Mesendoderm (in vitro differentiated cells): ENCODE results near the gene OR13A1.
"Not testable (repeated sequence)": the region's sequence is repeated elsewhere in the genome, so short reads cannot be mapped to it uniquely, and the experiment has no call there.

Experiments
- DNase-seq: peaks from one replicate; pipeline ENCODE4 v3.0.0; 2013
- H2AK5ac ChIP-seq: 2 replicates; pipeline ENCODE4 v1.6.1; 2013; ENCODE audit warnings: low read length, inconsistent platforms
- H2BK120ac ChIP-seq: 2 replicates; pipeline ENCODE4 v1.6.1; 2013; ENCODE audit warnings: low read depth, mild to moderate bottlenecking, low read length, moderate library complexity, mixed read lengths
- H2BK15ac ChIP-seq: replicated peaks from 2 replicates; pipeline ENCODE4 v1.6.1; 2013; ENCODE audit warnings: low read depth, mild to moderate bottlenecking, moderate library complexity
- H2BK5ac ChIP-seq: 2 replicates; pipeline ENCODE4 v1.6.1; 2013; ENCODE audit warnings: low read length, inconsistent platforms
- H3K18ac ChIP-seq: 2 replicates; pipeline ENCODE4 v1.6.1; 2013; ENCODE audit warnings: mild to moderate bottlenecking, low read length, mixed read lengths
- H3K23ac ChIP-seq: one replicate; pipeline ENCODE4 v1.6.1; 2013; ENCODE audit warnings: low read length
- H3K27ac ChIP-seq: 2 replicates; pipeline ENCODE4 v1.5.1; 2013; ENCODE audit warnings: low read depth, mild to moderate bottlenecking, inconsistent platforms, low read length, moderate library complexity
- H3K27me3 ChIP-seq: 2 replicates; pipeline ENCODE4 v1.6.1; 2013; ENCODE audit warnings: low read length, control low read depth, mild to moderate bottlenecking, inconsistent platforms; ENCODE audit not compliant: insufficient read depth, poor library complexity
- H3K36me3 ChIP-seq: 2 replicates; pipeline ENCODE4 v1.6.1; 2013; ENCODE audit warnings: low read length, inconsistent platforms; ENCODE audit not compliant: control insufficient read depth, insufficient read depth
- H3K4ac ChIP-seq: one replicate; pipeline ENCODE4 v1.6.1; 2013; ENCODE audit warnings: low read depth, mild to moderate bottlenecking, low read length, moderate library complexity
- H3K4me1 ChIP-seq: 2 replicates; pipeline ENCODE4 v1.6.1; 2013; ENCODE audit warnings: low read depth, low read length, inconsistent platforms; ENCODE audit not compliant: control insufficient read depth
- H3K4me2 ChIP-seq: 2 replicates; pipeline ENCODE4 v1.6.1; 2013; ENCODE audit warnings: low read length
- H3K4me3 ChIP-seq: 2 replicates; pipeline ENCODE4 v1.5.1; 2013; ENCODE audit warnings: mild to moderate bottlenecking, low read length
- H3K56ac ChIP-seq: one replicate; pipeline ENCODE4 v1.6.1; 2013; ENCODE audit warnings: low read length
- H3K79me1 ChIP-seq: 2 replicates; pipeline ENCODE4 v1.6.1; 2013; ENCODE audit warnings: low read length, inconsistent platforms
- H3K79me2 ChIP-seq: 2 replicates; pipeline ENCODE4 v1.6.1; 2013; ENCODE audit warnings: mild to moderate bottlenecking, low read length; ENCODE audit not compliant: control insufficient read depth, insufficient read depth
- H3K9ac ChIP-seq: 2 replicates; pipeline ENCODE4 v1.6.1; 2013; ENCODE audit warnings: low read length, inconsistent platforms
- H4K5ac ChIP-seq: one replicate; pipeline ENCODE4 v1.6.1; 2013; ENCODE audit warnings: low read length
- H4K8ac ChIP-seq: one replicate; pipeline ENCODE4 v1.6.1; 2013; ENCODE audit warnings: low read depth, mild to moderate bottlenecking, control low read depth, low read length, moderate library complexity
- WGBS: extraction: QIAGEN DNeasy Blood & Tissue Kit; methylation state at CpG from one replicate; pipeline ENCODE4 v1.1.7; 2013; ENCODE audit warnings: low lambda C conversion rate, missing lambda C conversion rate; ENCODE audit not compliant: insufficient coverage; ENCODE audit errors: extremely low coverage; 5-methylcytosine and 5-hydroxymethylcytosine counted together

The OR13A1 gene

GRCh38 chr10:45348196-45348765, 32.9 kb upstream of the OR13A1 start:
- not testable (repeated sequence) for H2BK120ac ChIP-seq, H3K79me2 ChIP-seq, H4K8ac ChIP-seq, H3K27me3 ChIP-seq, H3K9ac ChIP-seq, H3K4me2 ChIP-seq, H2AK5ac ChIP-seq, H3K18ac ChIP-seq, H3K4me3 ChIP-seq, H2BK5ac ChIP-seq, H2BK15ac ChIP-seq, H3K4me1 ChIP-seq, H4K5ac ChIP-seq, H3K27ac ChIP-seq, H3K23ac ChIP-seq, H3K56ac ChIP-seq, H3K79me1 ChIP-seq, H3K4ac ChIP-seq, H3K36me3 ChIP-seq
- WGBS, result no CpG with 5 or more reads among the region's 31 CpGs
- peak; percentile 14 for DNase-seq

- H2BK120ac ChIP-seq, H4K5ac ChIP-seq, H3K23ac ChIP-seq, H2AK5ac ChIP-seq, H3K79me1 ChIP-seq, H4K8ac ChIP-seq, H2BK5ac ChIP-seq, H3K4ac ChIP-seq, H3K79me2 ChIP-seq, H3K4me1 ChIP-seq, H3K56ac ChIP-seq, H3K9ac ChIP-seq, H2BK15ac ChIP-seq, H3K27me3 ChIP-seq, H3K36me3 ChIP-seq, H3K4me2 ChIP-seq, H3K18ac ChIP-seq, H3K4me3 ChIP-seq, DNase-seq, H3K27ac ChIP-seq: not testable (repeated sequence)
- no CpG with 5 or more reads among the region's 20 CpGs for WGBS
Measured at GRCh38 chr10:45347464-45347863, 32.1 kb upstream of the OR13A1 start.

- H3K79me2 ChIP-seq, H3K4me3 ChIP-seq, H2BK5ac ChIP-seq, H3K4me2 ChIP-seq, H2BK120ac ChIP-seq, H2AK5ac ChIP-seq, H3K36me3 ChIP-seq, DNase-seq, H3K4ac ChIP-seq, H3K27ac ChIP-seq, H4K5ac ChIP-seq, H3K27me3 ChIP-seq, H3K18ac ChIP-seq, H3K9ac ChIP-seq, H4K8ac ChIP-seq, H3K4me1 ChIP-seq, H3K56ac ChIP-seq, H3K79me1 ChIP-seq, H3K23ac ChIP-seq, H2BK15ac ChIP-seq: not testable (repeated sequence)
- no CpG with 5 or more reads among the region's 24 CpGs for WGBS
Measured at GRCh38 chr10:45346652-45347335, 31.4 kb upstream of the OR13A1 start.

- no CpG with 5 or more reads among the region's 4 CpGs for WGBS
Measured at GRCh38 chr10:45340420-45340819, 25.0 kb upstream of the OR13A1 start.

GRCh38 chr10:45339894-45340293, 24.5 kb upstream of the OR13A1 start:
- H3K56ac ChIP-seq, result no peak overlapping the region
- H3K4me1 ChIP-seq, result no peaks in the 10 kb centered on the region
- H3K36me3 ChIP-seq, result no peaks in the 10 kb centered on the region
- WGBS, result no CpG with 5 or more reads among the region's 1 CpG
- H3K79me2 ChIP-seq, result no peaks in the 10 kb centered on the region
- no peak overlapping the region for H2AK5ac ChIP-seq
- no peak overlapping the region for H3K23ac ChIP-seq
- no peaks in the 10 kb centered on the region for H3K79me1 ChIP-seq
- no peak overlapping the region for H3K27ac ChIP-seq
- DNase-seq, result no peak
- no peak overlapping the region for H3K4me3 ChIP-seq
- no peak overlapping the region for H4K8ac ChIP-seq
- H2BK5ac ChIP-seq, result no peak overlapping the region
- no peak overlapping the region for H3K4ac ChIP-seq
- H3K27me3 ChIP-seq, result no peaks in the 10 kb centered on the region
- H2BK120ac ChIP-seq, result no peak overlapping the region
- no peak overlapping the region for H3K4me2 ChIP-seq
- H4K5ac ChIP-seq, result no peak overlapping the region
- no peak overlapping the region for H3K18ac ChIP-seq
- H3K9ac ChIP-seq, result no peak overlapping the region
- no peak overlapping the region for H2BK15ac ChIP-seq

More at GRCh38 chr10:45340420-45340819, 25.0 kb upstream of the OR13A1 start:
- not testable (repeated sequence) for H3K56ac ChIP-seq, H3K4ac ChIP-seq, H3K36me3 ChIP-seq, H2AK5ac ChIP-seq, H4K5ac ChIP-seq, H2BK120ac ChIP-seq, H3K9ac ChIP-seq, H3K27me3 ChIP-seq, DNase-seq, H3K79me2 ChIP-seq, H3K23ac ChIP-seq, H3K18ac ChIP-seq, H2BK15ac ChIP-seq, H3K4me3 ChIP-seq, H3K27ac ChIP-seq, H3K79me1 ChIP-seq, H2BK5ac ChIP-seq, H4K8ac ChIP-seq, H3K4me1 ChIP-seq, H3K4me2 ChIP-seq

GRCh38 chr10:45331824-45332223, 16.4 kb upstream of the OR13A1 start:
- not testable (repeated sequence) for H3K18ac ChIP-seq, H3K36me3 ChIP-seq, H3K56ac ChIP-seq, H3K4me1 ChIP-seq, H3K27me3 ChIP-seq, H4K8ac ChIP-seq, H3K9ac ChIP-seq, H3K4ac ChIP-seq, H4K5ac ChIP-seq, H3K4me2 ChIP-seq, H2BK120ac ChIP-seq, H3K79me2 ChIP-seq, H3K23ac ChIP-seq, H2BK5ac ChIP-seq, H3K79me1 ChIP-seq, H3K27ac ChIP-seq, H3K4me3 ChIP-seq, H2AK5ac ChIP-seq, H2BK15ac ChIP-seq, DNase-seq
- WGBS, result no CpG with 5 or more reads among the region's 3 CpGs
